H7 (cell line): ENCODE results near the gene CCL7. TPM values are rescaled to one million over a fixed set of nuclear protein-coding genes. Genes with fewer than 3 reads are reported as not detected.

Source experiments
- DNase-seq: peaks from one replicate; pipeline ENCODE4 v3.0.0; 2012
- H3K27me3 ChIP-seq: 2 replicates; pipeline ENCODE4 v1.6.0; 2011; ENCODE audit warnings: mild to moderate bottlenecking, low read length; ENCODE audit not compliant: control insufficient read depth, insufficient read depth
- H3K36me3 ChIP-seq: replicated peaks from 2 replicates; pipeline ENCODE4 v1.5.1; 2011; ENCODE audit warnings: low read length; ENCODE audit not compliant: control insufficient read depth, insufficient read depth
- H3K4me3 ChIP-seq: 2 replicates; pipeline ENCODE4 v1.5.1; 2011; ENCODE audit warnings: low read depth, mild to moderate bottlenecking, control low read depth, low read length, moderate library complexity; ENCODE audit not compliant: insufficient read depth
- total RNA-seq: library from RNA; depleted of rRNA; stranded (reverse); fragments of >200 nt; shearing (Covaris generic); gene quantifications from 2 replicates; pipeline ENCODE4 v1.2.3, GENCODE V29; 2014

Gene CCL7
- total RNA-seq, 1 experiment from 2014 or later = not detected

DNA sequence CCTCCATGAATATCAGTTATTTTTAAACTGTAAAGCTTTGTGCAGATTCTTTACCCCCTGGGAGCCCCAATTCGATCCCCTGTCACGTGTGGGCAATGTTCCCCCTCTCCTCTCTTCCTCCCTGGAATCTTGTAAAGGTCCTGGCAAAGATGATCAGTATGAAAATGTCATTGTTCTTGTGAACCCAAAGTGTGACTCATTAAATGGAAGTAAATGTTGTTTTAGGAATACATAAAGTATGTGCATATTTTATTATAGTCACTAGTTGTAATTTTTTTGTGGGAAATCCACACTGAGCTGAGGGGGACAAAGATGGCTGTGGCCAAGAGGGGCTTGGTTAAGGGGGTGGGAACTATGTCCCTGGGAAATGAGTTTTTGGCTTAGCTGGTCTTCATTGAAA lies 17.9 kb downstream of the CCL7 start:
- H3K4me3 ChIP-seq = no peak overlapping the region
- no peak for DNase-seq
- no peaks in the 10 kb centered on the region for H3K36me3 ChIP-seq
- no peaks in the 10 kb centered on the region; the same call in 1 of the 2 replicates for H3K27me3 ChIP-seq

DNA sequence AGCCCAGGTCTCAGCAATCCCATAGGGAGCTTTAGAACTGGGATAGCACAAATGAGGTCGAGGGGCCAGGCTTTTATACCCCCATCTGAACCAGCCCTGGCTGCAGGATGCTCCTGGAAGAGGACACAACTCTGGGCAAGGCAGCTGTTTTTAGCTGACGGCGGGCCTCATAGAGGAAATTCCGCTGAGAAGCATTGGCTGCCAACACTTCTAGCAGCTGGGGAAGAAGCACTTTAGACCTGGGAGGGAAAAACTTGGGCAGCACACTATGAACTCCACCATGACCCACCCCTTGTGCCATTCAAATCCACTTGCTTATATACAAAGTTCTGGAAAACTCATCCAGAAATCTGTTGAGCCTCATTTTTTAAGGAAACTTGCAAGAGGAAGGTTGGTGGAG lies 20.6 kb downstream of the CCL7 start:
- Histone ChIP-seq H3K36me3 (no peaks in the 10 kb centered on the region), H3K27me3 (no peaks in the 10 kb centered on the region; the same call in 1 of the 2 replicates), H3K4me3 (no peak overlapping the region)
- no peak for DNase-seq

DNA sequence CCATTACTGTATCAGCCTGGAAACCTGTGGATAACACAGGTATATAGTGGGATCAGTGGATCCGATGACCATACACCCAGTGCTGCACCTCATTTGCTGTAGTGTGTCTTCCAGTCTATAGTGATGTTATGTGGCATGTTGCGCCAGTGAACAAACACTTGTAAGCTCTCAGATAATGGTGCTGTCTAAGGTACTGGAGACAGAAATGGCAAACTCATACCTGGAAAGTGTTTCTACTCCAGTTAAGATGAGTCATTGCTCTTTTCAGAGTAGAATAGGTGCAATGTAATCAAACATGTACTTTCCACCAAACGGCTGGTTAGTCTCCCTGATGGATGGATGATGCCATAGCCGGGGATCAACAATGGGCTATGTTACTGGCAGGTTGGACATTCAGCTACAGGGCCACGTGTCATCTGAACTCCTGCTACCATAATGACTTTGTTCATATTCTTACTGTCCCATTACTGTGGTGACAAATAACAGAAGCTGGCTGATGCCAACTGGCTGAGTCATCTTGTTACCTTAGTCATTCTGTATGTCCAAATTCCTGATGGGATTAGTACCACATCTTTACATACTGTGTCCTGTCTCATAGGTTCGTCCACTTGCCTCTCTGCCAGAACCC lies 21.8 kb downstream of the CCL7 start:
- Histone ChIP-seq H3K36me3 (no peaks in the 10 kb centered on the region), H3K4me3 (no peak overlapping the region), H3K27me3 (no peaks in the 10 kb centered on the region; the same call in 1 of the 2 replicates)
- no peak for DNase-seq

DNA sequence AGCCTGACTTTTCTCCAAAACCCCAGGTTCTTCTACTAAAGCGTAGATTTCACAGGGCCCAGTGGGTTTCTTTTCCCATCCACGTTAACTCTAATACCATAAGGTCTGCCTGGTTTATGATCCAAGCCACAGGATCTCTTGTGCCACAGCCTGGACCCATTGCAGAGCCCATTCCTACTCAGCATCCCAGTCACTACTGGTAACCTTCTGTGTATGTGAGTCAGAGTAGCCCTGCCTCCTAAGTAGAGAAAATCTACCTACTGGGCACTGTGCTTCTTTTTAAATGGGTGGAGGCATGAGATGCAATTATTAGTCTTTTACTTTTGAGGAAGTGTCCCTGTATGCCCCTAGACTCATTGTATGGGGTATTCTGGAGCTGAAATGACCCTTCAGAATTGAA lies 29.0 kb downstream of the CCL7 start:
- Histone ChIP-seq H3K36me3 (no peaks in the 10 kb centered on the region), H3K4me3 (no peak overlapping the region), H3K27me3 (no peaks in the 10 kb centered on the region)
- DNase-seq = no peak

DNA sequence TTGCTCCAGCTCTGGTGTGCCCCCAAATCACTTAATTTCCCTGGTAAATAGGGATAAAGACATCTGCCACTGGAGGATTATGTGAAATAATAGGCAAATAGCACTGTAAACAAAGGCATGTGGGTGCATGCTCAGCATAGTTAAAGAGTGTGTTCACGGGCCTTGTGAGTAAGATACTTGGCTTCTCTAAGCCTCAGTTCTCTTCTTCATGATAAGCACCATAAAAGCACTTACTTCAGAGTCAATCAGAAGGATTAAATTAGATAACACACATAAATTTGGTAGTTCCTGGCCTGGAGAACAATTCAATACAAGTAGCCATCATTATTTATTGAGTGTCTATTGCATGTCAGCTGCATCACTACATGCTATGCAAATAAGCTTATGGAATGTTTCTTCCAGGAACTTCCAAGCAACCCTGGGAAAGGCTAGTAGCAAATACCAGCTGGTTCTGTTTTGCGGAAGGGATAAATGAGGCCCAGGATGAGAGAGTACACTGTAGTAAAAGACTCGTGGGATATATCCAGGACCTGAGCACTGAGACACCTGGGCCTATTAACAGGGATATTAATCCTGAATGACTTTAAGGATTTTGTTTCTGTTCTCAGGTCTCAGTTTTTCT lies 30.0 kb downstream of the CCL7 start:
- no peaks in the 10 kb centered on the region for H3K36me3 ChIP-seq
- DNase-seq = no peak
- H3K4me3 ChIP-seq = no peak overlapping the region
- no peaks in the 10 kb centered on the region for H3K27me3 ChIP-seq

DNA sequence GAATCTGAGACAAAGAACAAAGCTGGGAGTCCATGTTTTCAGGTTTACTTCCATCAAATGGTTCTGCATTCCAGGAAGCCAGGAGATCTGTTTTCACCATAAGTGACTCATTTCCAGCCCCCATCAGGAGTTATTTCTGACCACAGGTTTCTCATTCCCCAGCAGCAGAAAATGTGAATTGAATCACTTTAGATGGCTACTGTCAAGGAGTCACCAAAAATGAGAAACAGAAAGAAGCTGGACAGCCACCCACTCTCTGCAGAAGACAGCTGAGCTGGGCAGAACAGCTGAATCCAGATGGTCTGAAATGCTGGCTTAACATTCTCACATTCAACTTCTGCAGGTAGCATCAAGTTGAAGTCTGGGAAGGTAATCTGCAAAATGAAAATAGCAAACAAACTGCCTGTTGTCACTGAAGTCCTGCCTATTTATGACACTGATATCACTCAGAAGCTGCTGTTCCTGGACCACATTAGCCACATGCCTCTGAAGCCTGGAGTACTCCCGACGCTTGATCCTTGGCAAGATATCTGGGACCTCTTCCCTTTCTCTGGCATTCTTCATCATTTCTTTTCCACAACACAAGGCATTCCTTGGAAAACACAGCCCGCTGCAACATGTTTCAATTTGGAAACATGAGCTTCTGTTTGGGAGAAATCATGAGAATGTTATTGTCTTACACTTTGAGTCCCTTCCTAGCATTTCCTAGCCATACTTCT lies 30.8 kb downstream of the CCL7 start:
- no peak overlapping the region for H3K4me3 ChIP-seq
- no peak for DNase-seq
- H3K27me3 ChIP-seq = no peaks in the 10 kb centered on the region
- no peaks in the 10 kb centered on the region for H3K36me3 ChIP-seq

DNA sequence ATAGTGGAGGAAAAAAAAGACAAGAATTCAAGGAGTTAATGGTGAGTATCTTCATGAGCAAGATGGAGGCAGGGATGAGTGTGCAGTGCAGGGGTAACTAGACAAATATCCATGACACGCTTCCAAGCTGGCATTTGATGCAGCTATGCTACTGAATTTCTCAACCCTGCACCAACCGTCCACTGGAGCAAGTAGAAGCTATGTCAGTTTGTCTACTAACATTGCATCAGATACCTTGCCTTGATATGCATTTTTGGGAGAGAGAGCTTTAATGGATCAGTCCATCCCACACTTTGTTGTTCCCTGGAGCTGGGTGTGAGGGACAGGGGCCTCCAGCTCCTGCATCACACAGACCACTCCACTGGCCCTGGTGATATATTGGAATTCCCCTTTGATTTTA lies 32.0 kb downstream of the CCL7 start:
- DNase-seq = no peak
- Histone ChIP-seq H3K4me3 (no peak overlapping the region), H3K36me3 (no peaks in the 10 kb centered on the region), H3K27me3 (no peaks in the 10 kb centered on the region)

DNA sequence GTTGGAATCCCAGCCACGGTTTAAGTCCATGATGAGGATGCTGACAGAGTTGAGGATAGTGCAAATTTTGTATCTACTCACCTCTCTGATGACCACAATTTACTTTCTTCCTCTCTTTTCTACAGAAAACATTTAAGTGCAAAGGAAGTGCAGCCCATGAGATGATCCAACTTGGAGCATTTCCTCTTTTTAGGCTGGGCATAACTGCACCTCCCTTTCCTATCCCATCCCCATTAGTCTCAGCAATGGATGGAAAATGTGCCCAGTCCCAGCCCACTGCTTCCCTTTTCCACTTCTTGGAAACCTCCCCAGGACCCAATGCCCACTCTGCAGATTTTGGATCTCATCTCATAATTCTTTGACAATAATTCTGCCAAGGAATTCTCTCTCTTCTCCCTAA lies 32.6 kb downstream of the CCL7 start:
- H3K4me3 ChIP-seq = no peak overlapping the region
- H3K27me3 ChIP-seq = no peaks in the 10 kb centered on the region

DNA sequence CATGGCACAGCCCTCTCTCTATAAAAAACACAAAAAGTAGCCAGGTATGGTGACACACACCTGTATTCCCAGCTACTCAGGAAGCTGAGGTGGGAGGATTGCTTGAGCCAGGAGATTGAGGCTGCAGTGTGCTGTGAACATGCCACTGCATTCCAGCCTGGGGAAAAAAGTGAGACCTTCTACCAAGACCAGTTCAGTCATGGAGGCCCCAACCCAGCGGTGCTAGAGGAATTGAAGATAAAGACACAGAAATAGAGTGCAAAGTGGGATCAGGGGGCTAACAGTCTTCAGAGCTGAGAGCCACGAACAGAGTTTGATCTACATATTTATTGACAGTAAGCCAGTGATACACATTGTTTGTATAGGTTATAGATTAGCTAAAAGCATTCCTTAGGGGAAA lies 33.6 kb downstream of the CCL7 start:
- Histone ChIP-seq H3K4me3 (no peak overlapping the region), H3K36me3 (no peaks in the 10 kb centered on the region), H3K27me3 (no peaks in the 10 kb centered on the region)
- DNase-seq = no peak

More for the DNA sequence above, 32.6 kb downstream of the CCL7 start:
- no peak for DNase-seq
- no peaks in the 10 kb centered on the region for H3K36me3 ChIP-seq

DNA sequence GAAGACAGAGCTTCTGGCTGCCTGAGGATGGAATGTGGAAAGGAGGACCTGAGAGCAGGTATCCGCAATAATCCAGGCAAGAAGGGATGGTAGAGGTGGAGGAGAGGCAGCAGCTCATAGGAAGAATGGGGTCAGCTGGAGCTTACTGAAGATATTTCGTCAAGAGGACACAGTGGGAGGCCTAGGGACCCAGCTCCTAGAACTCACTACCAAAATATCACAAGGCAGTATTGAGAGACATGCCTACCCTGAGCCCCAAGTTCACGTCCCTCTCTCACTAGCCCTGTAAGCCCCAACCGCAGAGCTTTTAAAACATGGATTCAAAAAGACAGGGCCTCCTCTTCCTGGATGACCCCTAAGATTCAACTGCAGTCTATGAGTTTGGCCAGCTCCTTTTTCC lies 35.0 kb downstream of the CCL7 start:
- H3K36me3 ChIP-seq = no peaks in the 10 kb centered on the region
- H3K27me3 ChIP-seq = no peaks in the 10 kb centered on the region
- no peak for DNase-seq
- no peak overlapping the region for H3K4me3 ChIP-seq

DNA sequence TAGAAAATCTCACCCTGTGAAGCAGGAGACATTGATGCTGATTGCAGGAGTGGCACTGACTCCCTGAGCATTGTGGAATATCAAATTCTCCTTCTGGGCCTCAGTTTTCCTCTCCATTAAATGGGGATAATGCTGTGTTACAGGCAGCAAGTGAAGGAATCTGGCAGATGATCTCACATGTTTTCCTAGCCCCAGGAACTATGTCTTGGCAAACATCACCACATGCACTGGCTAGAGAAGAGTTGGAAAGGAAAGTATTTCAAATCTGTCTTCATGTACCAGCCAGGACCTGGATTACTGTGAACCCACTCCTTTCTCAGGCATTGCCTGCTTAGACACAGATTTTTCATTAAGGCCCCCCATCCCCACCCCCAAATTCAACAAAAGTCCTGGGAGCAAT lies 35.6 kb downstream of the CCL7 start:
- Histone ChIP-seq H3K27me3 (no peaks in the 10 kb centered on the region), H3K4me3 (no peak overlapping the region), H3K36me3 (no peaks in the 10 kb centered on the region)
- no peak for DNase-seq

DNA sequence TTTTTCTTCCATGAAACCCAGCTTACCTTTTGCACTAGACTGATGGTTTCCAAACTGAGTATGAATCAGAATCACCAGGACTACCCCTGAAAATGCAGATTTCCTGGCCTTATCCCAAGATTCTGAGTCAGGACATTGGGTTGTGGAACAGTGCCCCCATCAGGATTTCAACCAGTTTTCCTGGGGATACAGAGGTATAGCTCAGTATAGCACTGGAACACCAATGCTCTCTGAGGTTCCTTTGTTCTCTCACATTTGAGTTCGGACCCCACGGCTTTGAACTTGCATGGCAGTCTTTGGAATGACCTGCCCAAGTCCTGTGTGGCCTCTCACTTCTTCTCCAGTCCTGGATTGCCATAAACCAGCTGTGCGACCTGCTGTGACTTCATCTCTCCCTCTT lies 36.4 kb downstream of the CCL7 start:
- Histone ChIP-seq H3K27me3 (no peaks in the 10 kb centered on the region), H3K36me3 (no peaks in the 10 kb centered on the region), H3K4me3 (no peak overlapping the region)
- DNase-seq = peak; percentile 40

DNA sequence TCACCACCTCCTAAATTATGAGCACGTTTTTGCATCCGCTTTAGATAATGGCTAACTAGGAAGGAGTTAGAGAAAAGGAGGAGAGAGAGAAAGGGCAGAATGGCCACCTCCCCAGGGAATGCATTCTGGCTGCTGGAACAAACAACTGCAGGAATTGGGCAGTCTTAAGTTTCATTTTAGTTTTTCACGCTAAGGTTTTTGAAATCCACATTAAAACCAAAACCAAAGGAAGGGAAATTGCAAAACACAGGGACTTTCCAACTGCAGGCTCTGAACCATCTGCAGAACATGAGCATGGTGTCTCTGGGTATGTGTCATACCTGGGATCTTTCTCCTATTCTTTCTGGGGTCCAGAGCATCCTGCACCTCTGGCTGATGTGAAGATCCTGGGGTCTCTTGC lies 37.1 kb downstream of the CCL7 start:
- H3K27me3 ChIP-seq = no peaks in the 10 kb centered on the region
- DNase-seq = no peak
- no peaks in the 10 kb centered on the region for H3K36me3 ChIP-seq
- H3K4me3 ChIP-seq = no peak overlapping the region

DNA sequence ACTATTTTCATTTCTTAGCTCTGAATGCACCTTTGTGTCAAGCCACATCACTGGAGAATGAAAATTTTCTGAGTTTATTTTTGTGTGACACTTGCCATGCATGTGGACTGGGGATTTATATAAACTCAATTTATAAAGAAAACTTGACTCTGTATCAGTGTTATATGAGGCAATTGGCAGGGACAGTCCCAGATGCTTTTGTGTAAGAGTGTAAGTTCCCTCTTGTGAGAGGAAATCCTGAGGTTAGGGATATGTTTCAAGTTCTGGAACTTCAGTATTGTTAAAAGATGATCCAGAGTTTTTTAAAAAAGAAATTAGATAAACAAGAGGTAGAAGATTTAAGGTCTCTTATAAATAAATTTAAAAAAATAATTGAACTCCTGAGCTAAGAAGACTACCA lies 38.4 kb downstream of the CCL7 start:
- Histone ChIP-seq H3K36me3 (no peaks in the 10 kb centered on the region), H3K27me3 (no peaks in the 10 kb centered on the region), H3K4me3 (no peak overlapping the region)
- no peak for DNase-seq

DNA sequence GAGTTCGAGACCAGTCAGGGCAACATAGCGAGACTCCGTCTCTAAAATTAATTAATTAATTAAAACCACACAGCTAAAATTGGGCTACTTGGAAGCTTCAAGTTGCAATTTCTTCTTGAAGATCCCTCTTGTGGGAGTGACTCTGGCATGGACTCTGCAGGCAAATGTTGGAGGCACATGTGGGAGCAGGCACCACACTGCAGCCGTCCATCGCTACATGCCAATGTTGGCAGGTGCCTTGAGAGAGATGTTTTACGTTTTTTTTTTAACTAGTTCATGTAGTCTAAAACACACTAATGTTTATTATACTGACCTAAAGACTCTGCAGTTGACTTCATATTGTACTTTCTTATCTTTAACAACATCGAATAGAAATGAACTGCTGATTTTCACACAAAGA lies 41.3 kb downstream of the CCL7 start:
- Histone ChIP-seq H3K27me3 (no peaks in the 10 kb centered on the region), H3K36me3 (no peaks in the 10 kb centered on the region), H3K4me3 (no peak overlapping the region)
- no peak for DNase-seq
